ENCODE data around the gene HBM.
"Not testable (repeated sequence)": the region's sequence is repeated elsewhere in the genome, so short reads cannot be mapped to it uniquely, and the experiment has no call there.

Gene HBM

DNA sequence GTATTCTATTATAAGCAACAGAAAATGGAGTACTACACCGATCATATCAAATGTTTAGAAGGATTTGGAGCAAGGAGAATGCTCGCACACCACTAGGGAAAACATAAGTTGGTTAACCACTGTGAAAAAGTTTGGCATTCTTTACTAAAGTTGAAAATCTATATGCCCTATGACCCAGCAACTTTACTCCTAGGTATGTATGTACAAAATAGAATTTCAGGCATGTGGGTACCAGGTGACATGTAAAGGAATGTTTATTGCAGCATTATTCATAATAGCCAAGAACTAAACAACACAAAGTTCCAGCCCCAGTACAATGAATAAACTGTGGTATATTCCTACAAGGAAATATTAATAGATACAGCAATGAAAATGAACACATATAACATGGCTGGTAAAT, 19.1 kb upstream of the HBM start:
- DNase-seq (ENCODE audit: low spot score) = no peak

DNA sequence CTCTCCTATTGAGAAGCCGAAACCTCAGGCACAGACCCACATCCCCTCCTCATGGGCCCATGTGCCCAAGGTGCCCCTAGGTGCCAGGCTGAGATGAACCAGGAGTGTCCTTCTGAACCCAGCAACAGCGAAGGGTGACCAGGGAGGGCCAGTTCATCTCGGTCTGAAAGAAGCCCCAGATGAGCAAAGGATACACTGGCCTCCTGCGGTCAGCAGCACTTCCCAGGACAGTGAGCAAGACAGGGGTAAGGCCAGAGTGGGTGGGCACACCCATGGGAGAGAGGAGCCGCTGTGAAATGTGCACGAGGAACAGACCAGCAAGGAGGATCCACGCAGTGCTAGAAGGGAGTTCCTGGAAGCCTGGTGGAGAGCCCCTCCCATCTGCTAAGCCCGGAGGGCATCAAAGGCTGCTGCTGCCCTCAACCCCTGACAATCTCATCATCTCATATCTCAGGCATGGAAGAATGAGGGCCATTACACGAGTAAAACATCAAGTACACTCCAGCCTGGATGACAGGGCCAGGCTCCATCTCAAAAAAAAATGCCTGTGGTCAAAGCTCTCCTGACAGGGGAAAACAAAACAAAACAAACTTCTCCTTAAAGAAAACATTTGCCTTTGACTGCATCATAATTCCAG, 16.6 kb upstream of the HBM start:
- DNase-seq (ENCODE audit: low spot score) = no peak

GRCh38 chr16:152141-153128, 13.3 kb upstream of the HBM start, which contains the start of gene HBZ:
Gene HBZ, plus strand, starts transcription at chr16:152644. Its CDS starts 266 bp downstream, at chr16:152910.
- no peak for DNase-seq (ENCODE audit: low spot score)

- DNase-seq (ENCODE audit: low spot score) = not testable (repeated sequence)
These were observed 12.7 kb upstream of the HBM start for GRCh38 chr16:153129-153521.

DNA sequence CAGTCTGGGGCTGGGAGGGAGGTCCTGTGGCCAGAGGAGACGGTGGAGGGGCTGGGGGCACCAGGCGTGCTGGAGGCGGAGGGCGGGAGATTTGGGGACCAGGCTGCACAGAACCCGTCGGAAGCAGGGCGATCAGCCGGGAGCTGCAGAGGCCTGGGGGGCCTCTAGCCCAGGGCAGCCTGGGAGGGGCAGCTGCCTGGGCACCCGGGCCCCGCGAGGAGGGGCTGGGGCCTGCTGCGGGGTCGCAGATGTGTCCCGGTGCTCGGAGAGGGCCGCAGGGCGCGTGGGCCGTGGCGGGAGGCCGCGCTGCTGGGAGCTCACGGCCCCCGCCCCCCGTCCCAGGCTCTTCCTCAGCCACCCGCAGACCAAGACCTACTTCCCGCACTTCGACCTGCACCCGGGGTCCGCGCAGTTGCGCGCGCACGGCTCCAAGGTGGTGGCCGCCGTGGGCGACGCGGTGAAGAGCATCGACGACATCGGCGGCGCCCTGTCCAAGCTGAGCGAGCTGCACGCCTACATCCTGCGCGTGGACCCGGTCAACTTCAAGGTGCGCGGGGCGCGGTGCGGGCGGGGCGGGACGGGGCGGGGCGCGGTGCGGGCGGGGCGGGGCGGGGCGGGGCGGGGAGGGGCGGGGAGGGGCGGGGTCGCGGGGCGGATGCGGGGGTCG, 12.1 kb upstream of the HBM start:
- DNase-seq (ENCODE audit: low spot score) = not testable (repeated sequence)

GRCh38 chr16:154217-155030, 11.4 kb upstream of the HBM start:
- no peak for DNase-seq (ENCODE audit: low spot score)

- DNase-seq (ENCODE audit: low spot score) = no peak
These were observed 10.8 kb upstream of the HBM start for GRCh38 chr16:155031-155398.

GRCh38 chr16:159136-159849, 6.5 kb upstream of the HBM start:
- DNase-seq (ENCODE audit: low spot score) = no peak

DNA sequence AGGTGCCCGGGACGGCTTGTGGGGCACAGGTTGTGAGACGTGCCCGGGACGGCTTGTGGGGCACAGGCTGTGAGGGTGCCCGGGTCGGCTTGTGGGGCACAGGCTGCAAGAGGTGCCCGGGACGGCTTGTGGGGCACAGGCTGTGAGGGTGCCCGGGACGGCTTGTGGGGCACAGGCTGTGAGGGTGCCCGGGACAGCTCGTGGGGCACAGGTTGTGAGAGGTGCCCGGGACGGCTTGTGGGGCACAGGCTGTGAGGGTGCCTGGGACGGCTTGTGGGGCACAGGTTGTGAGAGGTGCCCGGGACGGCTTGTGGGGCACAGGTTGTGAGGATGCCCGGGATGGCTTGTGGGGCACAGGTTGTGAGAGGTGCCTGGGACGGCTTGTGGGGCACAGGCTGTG, 5.5 kb upstream of the HBM start:
- DNase-seq (ENCODE audit: low spot score) = not testable (repeated sequence)

DNA sequence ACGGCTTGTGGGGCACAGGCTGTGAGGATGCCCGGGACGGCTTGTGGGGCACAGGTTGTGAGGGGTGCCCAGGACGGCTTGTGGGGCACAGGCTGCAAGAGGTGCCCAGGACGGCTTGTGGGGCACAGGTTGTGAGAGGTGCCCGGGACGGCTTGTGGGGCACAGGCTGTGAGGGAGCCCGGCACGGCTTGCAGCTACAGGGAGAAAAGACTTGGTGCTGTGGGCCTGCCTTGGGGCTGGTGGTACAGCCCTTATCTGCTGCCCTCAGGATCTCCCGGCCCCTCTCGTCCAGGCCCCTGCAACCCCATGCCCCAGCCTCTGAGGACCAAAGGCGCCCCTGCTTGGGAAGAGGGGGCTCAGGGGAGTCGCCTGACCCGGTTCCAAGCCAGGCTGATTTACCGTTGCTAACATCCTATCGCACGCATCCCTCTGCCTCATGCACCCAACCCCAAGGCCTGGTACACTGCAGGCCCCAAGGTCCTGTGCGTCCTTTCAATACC, 5.0 kb upstream of the HBM start:
- no peak for DNase-seq (ENCODE audit: low spot score)

DNA sequence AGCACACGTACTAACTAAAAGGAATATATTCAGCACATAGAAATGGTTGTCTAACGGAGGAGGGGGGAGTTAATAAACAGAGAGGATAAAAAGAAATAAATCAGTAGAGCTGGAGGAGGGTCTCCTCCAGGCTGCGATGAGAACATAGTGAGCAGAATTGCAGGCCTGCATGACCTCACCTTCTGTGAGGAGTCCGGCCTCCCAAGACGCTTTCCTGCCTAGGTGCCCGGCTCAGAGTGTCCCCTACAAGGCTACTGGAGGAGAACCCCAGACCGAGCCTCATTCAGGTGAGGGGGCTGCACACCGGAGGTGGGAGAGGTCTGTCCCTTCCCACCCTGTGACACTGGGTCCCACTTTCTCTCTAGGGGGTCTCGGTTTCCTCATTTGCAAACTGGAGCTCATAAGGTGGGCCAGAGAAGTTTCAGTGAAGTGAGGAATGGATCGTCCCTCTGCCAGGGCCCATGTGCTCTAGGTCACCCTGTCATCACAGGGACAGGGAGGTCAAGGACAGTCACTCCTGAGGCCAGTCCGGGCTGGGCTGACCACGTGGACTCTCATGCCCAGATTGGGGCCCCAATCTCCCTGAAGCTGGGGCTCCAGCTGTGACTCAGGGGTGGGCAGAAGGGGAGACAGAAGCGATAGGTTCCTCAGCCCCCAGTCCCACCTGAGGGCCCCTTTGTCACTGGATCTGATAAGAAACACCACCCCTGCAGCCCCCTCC, 3.3 kb upstream of the HBM start:
- DNase-seq (ENCODE audit: low spot score) = no peak

DNA sequence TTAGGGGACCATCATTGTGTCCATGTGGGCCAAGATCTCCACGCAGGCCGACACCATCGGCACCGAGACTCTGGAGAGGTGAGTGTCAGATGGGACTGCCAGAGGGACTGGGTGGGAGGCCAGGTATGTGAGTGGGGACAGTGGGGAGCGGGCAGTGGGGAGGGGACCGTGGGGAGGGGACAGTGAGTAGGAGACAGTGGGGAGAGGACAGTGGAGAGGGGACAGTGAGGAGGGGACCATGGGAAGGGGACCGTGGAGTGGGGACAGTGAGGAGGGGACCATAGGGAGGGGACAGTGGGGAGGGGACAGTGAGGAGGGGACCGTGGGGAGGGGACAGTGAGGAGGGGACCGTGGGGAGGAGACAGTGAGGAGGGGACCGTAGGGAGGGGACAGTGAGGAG, 2.6 kb upstream of the HBM start:
- DNase-seq (ENCODE audit: low spot score) = not testable (repeated sequence)

DNA sequence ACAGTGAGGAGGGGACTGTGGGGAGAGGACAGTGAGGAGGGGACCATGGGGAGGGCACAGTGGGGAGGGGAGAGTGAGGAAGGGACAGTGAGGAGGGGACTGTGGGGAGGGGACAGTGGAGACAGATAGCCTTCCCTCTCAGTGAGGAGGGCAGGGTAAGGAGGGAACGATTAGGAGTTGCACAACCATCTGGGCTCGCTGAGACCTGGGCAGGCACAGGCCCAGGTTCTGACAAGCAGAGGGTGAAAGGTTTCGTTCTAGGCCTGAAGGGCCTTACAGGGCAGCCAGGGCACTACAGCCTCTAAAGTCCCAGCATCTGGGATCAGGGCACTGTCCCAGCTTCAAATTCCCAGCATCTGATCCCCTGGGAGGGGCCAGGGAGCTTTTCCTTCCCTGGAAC, 2.1 kb upstream of the HBM start:
- DNase-seq (ENCODE audit: low spot score) = not testable (repeated sequence)

- DNase-seq (ENCODE audit: low spot score) = not testable (repeated sequence)
These were observed 1.5 kb upstream of the HBM start for GRCh38 chr16:164134-164823.

DNA sequence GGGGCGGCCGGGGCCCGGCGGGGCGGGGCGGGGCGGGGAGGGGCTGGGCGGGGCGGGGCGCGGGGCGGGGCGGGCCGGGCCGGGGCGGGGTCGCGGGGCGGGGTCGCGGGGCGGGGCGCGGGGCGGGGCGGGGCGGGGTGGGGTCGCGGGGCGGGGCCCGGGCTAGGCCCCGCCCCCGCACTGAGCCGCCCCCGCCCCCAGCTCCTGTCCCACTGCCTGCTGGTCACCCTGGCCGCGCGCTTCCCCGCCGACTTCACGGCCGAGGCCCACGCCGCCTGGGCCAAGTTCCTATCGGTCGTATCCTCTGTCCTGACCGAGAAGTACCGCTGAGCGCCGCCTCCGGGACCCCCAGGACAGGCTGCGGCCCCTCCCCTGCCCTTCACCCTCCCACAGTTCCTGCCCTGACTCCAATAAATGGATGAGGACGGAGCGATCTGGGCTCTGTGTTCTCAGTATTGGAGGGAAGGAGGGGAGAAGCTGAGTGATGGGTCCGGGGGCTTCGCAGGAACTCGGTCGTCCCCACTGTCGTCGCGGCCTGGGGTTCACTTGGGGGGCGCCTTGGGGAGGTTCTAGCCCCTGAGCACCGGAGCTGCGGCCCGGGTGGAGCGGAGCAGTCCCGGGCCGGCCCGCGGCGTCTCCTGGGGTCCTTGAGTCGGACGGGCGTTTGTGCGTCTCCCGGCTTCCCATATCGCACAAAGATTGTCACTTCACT, 795 bp upstream of the HBM start:
- DNase-seq (ENCODE audit: low spot score) = no peak

GRCh38 chr16:166375-167121, 770 bp downstream of the HBM start:
- no peak for DNase-seq (ENCODE audit: low spot score)

DNA sequence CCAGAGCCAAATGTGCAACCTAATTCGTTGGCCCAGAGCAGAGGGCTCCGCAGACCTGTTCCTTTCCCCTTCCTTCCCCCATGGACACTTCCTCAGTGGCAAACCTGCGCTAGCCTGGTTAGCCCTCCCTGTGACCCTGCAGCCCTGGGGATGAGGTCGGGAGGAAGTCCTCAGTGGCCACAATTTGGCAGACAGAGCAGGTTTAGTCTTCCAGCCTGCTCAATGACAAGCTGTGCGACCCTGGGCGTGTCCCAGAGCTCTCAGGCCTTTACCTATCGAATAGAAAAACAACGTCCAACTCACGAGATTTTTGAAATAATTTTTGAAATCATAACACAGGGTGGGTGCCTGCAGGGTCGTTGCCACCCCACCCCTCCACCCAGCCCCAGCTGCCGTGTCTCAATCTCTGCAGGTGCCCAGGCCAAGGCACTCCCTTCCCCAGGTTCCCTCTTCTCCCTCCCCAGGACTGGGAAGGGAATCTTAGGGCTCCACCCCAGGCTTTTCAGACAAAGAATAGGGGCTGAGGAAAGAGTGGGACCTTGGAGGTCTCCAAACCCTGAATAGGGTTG, 1.4 kb downstream of the HBM start:
- DNase-seq (ENCODE audit: low spot score) = no peak

DNA sequence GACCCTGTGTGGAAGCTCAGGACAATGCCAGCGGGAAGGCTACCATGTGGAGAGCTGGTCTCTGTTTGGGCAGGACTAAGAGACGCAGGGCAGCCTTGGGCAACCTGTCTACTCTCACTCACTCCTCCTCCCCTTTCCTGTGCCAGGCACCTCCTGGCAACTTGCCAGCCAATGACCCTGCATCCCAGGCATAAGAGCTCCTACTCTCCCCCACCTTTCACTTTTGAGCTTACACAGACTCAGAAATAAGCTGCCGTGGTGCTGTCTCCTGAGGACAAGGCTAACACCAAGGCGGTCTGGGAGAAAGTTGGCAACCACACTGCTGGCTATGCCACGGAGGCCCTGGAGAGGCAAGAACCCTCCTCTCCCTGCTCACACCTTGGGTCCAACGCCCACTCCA, 2.6 kb downstream of the HBM start:
- DNase-seq (ENCODE audit: low spot score) = no peak

All from LoVo (cell line).